HG02943 (cell line): ENCODE data around the gene GRIK5.

Experiments used
- ATAC-seq: cut with Tn5 transposase; IDR thresholded peaks from one replicate; pipeline ENCODE4 v1.9.1; 2021; ENCODE audit warnings: mild to moderate bottlenecking, low read depth, moderate library complexity; ENCODE audit not compliant: unreplicated experiment

Gene GRIK5

GRCh38 chr19:42078538-42079275 lies 8.7 kb upstream of the GRIK5 start:
- no peak for ATAC-seq

GRCh38 chr19:42078058-42078457 lies 8.1 kb upstream of the GRIK5 start:
- ATAC-seq, result no peak

- no peak for ATAC-seq
These were observed 6.5 kb upstream of the GRIK5 start for GRCh38 chr19:42076380-42076944.

- ATAC-seq, result peak; percentile 94
These were observed 5.8 kb upstream of the GRIK5 start, which contains the start of gene ZNF574 for GRCh38 chr19:42075616-42076379. Gene ZNF574 (plus strand): TSS chr19:42076166. CDS start chr19:42078607, 2,441 bp downstream.

- ATAC-seq, result no peak
These were observed 5.3 kb upstream of the GRIK5 start for GRCh38 chr19:42075364-42075615.

GRCh38 chr19:42074513-42075363 lies 4.7 kb upstream of the GRIK5 start:
- no peak for ATAC-seq

GRCh38 chr19:42071247-42071646 lies 1.2 kb upstream of the GRIK5 start:
- ATAC-seq, result no peak

GRCh38 chr19:42068756-42069571 lies 1.0 kb downstream of the GRIK5 start:
- ATAC-seq, result no peak

GRCh38 chr19:42068361-42068755 lies 1.6 kb downstream of the GRIK5 start:
- ATAC-seq, result no peak

GRCh38 chr19:42067315-42067888 lies 2.6 kb downstream of the GRIK5 start:
- ATAC-seq, result no peak

GRCh38 chr19:42066075-42066754 lies 3.8 kb downstream of the GRIK5 start:
- no peak for ATAC-seq

GRCh38 chr19:42065511-42065910 lies 4.5 kb downstream of the GRIK5 start:
- no peak for ATAC-seq

GRCh38 chr19:42065051-42065450 lies 5.0 kb downstream of the GRIK5 start:
- no peak for ATAC-seq

GRCh38 chr19:42064432-42064831 lies 5.6 kb downstream of the GRIK5 start:
- ATAC-seq, result no peak

- ATAC-seq, result no peak
These were observed 7.6 kb downstream of the GRIK5 start for GRCh38 chr19:42062381-42062780.

GRCh38 chr19:42060117-42060516 lies 9.9 kb downstream of the GRIK5 start:
- no peak for ATAC-seq

GRCh38 chr19:42059196-42059595 lies 10.8 kb downstream of the GRIK5 start:
- ATAC-seq, result no peak

- ATAC-seq, result no peak
These were observed 12.2 kb downstream of the GRIK5 start for GRCh38 chr19:42057846-42058245.

- ATAC-seq, result no peak
These were observed 15.8 kb downstream of the GRIK5 start for GRCh38 chr19:42054205-42054604.
